NCI-H345 treated with DMSO at 0.1 percent for 48 hours (cell line): Measurements from ENCODE around the gene RFX7.

ENCODE experiments used
- DNase-seq: peaks from one replicate; lab custom pipeline; 2025; ENCODE audit not compliant: unreplicated experiment; lab: John Stamatoyannopoulos, UW

Gene RFX7

GRCh38 chr15:56148064-56148463, 95.6 kb downstream of the RFX7 start:
- DNase-seq, result no peak

DNA sequence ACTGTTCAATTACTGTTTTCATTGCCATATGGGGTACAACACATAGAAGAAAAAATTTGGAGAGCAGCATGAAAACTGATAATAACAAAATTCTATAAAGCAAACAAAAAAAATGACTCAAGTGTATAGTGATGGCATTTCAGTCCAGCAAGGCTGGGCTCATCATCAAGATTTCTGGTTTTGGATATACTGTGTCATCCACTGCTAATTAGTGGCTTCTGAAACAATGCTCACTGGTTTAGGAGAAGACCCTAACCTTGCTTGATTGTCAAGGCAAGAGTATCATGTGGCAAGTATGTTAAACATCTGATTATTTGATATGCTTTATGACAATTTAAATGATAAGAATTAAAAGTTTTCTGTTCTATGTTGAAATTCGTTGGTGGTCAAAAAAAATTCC, 96.9 kb downstream of the RFX7 start:
- no peak for DNase-seq

GRCh38 chr15:56128081-56128480, 115.6 kb downstream of the RFX7 start:
- DNase-seq, result no peak

DNA sequence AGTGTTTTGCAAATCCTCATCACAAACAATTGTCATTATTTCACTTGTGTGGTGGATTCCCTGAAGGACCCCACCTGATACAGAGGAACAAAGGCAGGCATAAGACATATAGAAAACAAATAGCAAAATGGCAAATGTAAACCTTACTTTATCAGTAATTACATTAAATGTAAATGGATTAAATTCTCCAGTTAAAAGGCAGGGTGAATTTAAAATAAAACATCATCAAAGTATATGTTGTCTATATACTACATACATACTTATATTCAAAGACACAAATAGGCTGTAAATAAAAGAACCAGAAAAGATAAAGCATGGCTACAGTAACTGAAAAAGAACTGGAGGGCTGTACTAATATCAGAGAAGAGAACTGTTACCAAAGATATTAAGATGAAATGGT, 117.3 kb downstream of the RFX7 start:
- no peak for DNase-seq

DNA sequence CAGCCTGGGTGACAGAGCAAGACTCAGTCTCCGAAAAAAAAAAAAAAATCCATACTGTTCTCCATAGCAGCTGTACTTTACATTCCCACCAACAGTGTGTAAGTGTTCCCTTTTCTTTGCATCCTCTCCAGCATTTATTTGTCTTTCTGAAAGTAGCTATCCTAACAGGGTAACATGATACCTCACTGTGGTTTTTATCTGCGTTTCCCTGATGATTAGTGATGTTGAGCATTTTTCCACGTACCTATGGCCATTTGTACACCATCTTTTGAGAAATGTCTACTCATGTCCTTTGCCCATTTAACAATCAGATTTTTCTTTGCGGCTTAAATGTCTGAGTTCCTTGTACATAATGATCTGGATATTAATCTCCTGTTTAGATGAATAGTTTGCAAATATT, 119.3 kb downstream of the RFX7 start:
- DNase-seq, result no peak

- DNase-seq, result no peak
These were observed 137.8 kb downstream of the RFX7 start for GRCh38 chr15:56105855-56106254.

DNA sequence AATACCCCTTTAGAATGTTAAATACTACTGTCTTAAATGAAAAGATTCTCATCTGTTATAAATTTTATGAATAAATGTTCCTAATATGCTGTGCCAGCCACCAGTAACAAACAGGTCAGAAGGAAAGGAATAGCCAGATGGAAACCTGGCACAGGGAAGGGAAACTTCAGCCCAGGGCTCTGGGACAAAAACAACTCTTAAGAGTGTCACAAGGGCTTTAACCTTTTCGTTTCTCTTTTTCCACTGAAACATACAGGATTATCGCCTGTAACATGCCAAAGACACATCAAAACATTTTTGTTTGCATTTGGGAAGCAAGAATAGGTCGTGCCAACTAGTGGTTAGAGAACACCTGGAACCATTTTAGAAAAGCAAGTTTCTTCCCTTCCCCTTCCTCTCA, 141.2 kb downstream of the RFX7 start:
- DNase-seq, result no peak

DNA sequence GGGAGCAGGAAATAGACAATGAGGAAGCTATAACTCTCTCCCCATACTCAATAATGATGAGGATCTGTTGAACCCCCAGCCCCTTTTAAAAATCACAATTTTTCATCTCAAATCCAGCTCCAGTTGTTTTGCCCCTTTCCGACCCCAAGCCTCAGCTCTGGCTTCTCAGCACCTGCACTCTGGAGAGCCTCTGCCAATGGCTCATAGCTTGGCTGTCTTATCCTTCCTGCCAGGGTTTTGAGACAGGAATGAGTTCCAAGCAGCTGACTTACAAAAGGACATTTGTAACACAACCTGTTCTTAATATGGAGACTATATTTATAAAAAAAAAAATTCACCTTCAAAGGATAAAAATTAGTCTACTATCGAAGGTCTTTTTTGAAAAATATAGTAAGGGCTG, 144.4 kb downstream of the RFX7 start:
- DNase-seq, result no peak

GRCh38 chr15:56098195-56098863, 145.3 kb downstream of the RFX7 start:
- no peak for DNase-seq

GRCh38 chr15:56095406-56095805, 148.3 kb downstream of the RFX7 start:
- no peak for DNase-seq

GRCh38 chr15:56094171-56094570, 149.5 kb downstream of the RFX7 start:
- no peak for DNase-seq

DNA sequence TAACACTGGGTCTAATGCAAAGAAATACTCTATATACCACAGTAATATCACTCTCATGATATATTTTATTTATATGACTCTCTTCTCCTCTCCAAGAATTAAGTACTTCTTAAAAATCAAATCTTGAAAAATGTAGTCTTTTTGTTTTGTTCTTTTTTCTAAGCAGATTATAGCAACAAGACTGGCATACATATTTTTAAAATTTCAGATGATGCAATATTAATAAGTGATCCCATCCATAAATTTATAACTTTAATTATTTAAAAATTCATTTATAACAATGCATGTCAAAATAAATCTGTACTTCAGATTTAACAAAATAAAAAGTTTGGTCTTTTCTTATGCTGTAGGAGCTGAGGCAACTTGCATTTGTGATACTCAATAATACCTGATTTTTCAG, 155.3 kb downstream of the RFX7 start:
- no peak for DNase-seq

DNA sequence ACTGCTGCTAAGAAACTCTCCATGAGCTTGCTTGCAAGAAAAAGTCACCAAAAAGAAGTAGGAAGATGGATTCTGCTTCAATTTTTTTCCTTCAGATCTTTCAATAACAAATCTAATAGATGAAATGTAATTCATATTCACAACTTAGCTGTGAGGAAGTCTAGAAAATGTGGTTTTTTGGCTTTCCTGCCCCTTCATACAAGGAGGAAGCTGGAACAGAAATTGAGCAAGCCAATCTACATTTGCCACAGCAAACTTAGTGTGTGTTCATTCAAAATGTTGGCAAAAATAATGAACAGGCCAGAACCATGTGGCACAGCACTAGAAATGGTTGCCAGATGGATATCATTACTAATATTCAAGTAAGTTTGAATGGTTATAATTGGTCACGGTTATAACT, 157.1 kb downstream of the RFX7 start:
- no peak for DNase-seq

- DNase-seq, result no peak
These were observed 161.4 kb downstream of the RFX7 start for GRCh38 chr15:56082263-56082761.

DNA sequence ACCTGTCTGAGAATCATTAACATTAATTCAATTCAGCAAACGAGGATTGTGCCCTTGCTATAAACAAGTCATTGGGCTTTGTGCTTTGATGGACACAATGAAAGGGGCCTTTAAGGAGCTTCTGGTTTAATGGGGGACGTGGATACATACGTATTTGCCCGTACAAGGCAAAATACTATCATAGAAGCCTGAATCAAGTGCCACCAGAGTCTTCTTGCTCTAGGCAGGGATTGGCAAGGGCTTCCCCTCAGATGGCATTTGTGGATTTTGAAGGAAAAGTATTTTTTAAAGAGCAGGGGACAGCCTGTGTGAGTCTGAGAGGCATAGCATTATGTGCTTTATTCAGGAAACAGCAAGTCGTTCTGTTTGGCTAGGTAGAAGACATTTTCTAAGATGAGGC, 166.6 kb downstream of the RFX7 start:
- no peak for DNase-seq

DNA sequence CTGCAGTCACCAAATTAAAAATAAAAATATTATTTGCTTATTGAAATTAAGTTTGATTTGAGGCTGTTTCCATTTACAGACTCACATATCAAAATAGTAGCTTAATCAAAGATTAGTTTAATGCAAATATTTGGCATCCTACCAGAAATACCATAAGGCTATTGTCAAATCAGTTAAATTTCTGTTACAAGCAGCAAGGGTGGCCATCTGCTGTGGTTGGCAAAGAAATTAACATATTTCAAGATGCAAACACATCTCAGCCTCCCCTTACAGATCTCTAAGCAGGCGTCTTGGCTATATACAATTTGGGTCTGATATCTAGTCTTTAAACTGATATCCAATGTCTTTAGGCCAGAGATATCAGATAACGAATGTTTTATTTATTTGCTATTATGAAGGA, 167.0 kb downstream of the RFX7 start:
- DNase-seq, result no peak

DNA sequence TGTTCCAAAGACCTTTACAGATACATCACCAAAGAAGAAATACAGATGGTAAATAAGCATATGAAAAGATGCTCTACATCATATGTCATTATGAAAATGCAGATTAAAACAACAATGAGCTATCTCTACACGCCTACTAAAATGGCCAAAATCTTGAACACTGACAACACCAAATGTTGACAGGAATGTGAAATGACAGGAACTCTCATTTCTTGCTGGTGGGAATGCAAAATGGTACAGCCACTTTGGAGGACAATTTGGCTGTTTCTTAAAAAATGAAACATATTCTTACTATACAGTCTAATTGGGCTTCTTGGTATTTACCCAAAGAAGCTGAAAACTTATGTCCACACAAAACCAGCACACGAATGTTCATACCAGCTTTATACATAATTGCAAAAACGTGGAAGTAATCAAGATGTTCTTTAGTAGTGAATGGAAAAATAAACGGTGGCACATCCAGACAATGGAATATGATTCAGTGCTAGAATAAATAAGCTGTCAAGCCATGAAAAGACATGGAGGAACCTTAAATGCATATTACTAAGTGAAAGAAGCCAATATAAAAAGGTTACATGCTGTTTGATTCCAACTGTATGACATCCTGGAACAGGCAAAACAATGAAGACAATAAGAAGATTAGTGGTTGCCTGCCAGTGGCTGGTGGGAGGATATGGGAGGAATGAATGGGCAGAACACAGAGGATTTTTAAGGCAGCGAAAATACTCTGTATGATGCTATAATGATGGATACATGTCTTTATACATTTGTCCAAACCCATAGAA, 169.0 kb downstream of the RFX7 start:
- no peak for DNase-seq

- no peak for DNase-seq
These were observed 179.5 kb downstream of the RFX7 start for GRCh38 chr15:56064152-56064551.

GRCh38 chr15:56059716-56060115, 184.0 kb downstream of the RFX7 start:
- no peak for DNase-seq

- no peak for DNase-seq
These were observed 184.7 kb downstream of the RFX7 start for GRCh38 chr15:56058986-56059385.

GRCh38 chr15:56056626-56057025, 187.1 kb downstream of the RFX7 start:
- DNase-seq, result no peak

DNA sequence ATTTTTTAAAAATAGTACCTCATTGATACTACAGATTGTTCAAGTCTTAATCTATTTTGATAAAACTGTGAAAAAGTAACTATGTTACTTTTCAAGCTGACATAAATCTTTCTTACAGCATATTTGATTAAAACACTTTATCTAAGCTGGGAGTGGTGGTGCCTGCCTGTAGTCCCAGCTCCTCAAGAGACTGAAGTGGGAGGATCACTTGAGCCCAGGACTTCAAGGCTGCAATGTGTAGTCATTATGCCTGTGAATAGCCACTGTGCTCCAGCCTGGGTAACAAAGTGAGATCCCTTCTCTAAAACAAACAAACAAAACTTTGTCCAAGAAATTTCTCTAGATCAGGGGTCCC, 190.7 kb downstream of the RFX7 start:
- no peak for DNase-seq
